ENCODE data around the gene OVCH1.

OVCH1 gene

GRCh38 chr12:29537298-29537697 is 39.8 kb upstream of the OVCH1 start:
- TF ChIP-seq CTCF (IDR thresholded peaks at IDR 0.05; ENCODE audit: low read depth, low read length), result no peak
- no peak for DNase-seq (ENCODE audit: low read depth, low spot score)
- no peak overlapping the region for H3K4me3 ChIP-seq (ENCODE audit: low read depth, low read length)
- in situ Hi-C loops (cut with HindIII; ENCODE audit: low sequenced_read_pairs), result no loop called here

GRCh38 chr12:29534935-29535334 is 37.4 kb upstream of the OVCH1 start:
- H3K4me3 ChIP-seq (ENCODE audit: low read depth, low read length), result no peak overlapping the region
- in situ Hi-C loops (cut with HindIII; ENCODE audit: low sequenced_read_pairs), result no loop called here
- DNase-seq (ENCODE audit: low read depth, low spot score), result no peak
- TF ChIP-seq CTCF (IDR thresholded peaks at IDR 0.05; ENCODE audit: low read depth, low read length), result no peak

- no peak for DNase-seq (ENCODE audit: low read depth, low spot score)
- H3K4me3 ChIP-seq (ENCODE audit: low read depth, low read length), result no peak overlapping the region
- no peak for TF ChIP-seq CTCF (IDR thresholded peaks at IDR 0.05; ENCODE audit: low read depth, low read length)
- in situ Hi-C loops (cut with HindIII; ENCODE audit: low sequenced_read_pairs), result no loop called here
These were observed 36.5 kb upstream of the OVCH1 start for GRCh38 chr12:29533815-29534489.

GRCh38 chr12:29531471-29531870 is 34.0 kb upstream of the OVCH1 start:
- in situ Hi-C loops (cut with HindIII; ENCODE audit: low sequenced_read_pairs), result no loop called here
- TF ChIP-seq CTCF (IDR thresholded peaks at IDR 0.05; ENCODE audit: low read depth, low read length), result no peak
- no peak overlapping the region for H3K4me3 ChIP-seq (ENCODE audit: low read depth, low read length)
- no peak for DNase-seq (ENCODE audit: low read depth, low spot score)

- DNase-seq (ENCODE audit: low read depth, low spot score), result no peak
- in situ Hi-C loops (cut with HindIII; ENCODE audit: low sequenced_read_pairs), result no loop called here
- no peak for TF ChIP-seq CTCF (IDR thresholded peaks at IDR 0.05; ENCODE audit: low read depth, low read length)
- no peak overlapping the region for H3K4me3 ChIP-seq (ENCODE audit: low read depth, low read length)
These were observed 33.0 kb upstream of the OVCH1 start for GRCh38 chr12:29530436-29530835.

- no peak for TF ChIP-seq CTCF (IDR thresholded peaks at IDR 0.05; ENCODE audit: low read depth, low read length)
- no peak for DNase-seq (ENCODE audit: low read depth, low spot score)
- H3K4me3 ChIP-seq (ENCODE audit: low read depth, low read length), result no peak overlapping the region
- in situ Hi-C loops (cut with HindIII; ENCODE audit: low sequenced_read_pairs), result no loop called here
These were observed 30.7 kb upstream of the OVCH1 start for GRCh38 chr12:29528161-29528560.
